Vagina (tissue), 2 donors: ENCODE results near the gene MGAT5. TPM values are rescaled to one million over a fixed set of nuclear protein-coding genes. Genes with fewer than 3 reads are reported as not detected.

Experiments
- DNase-seq, 2 donors: peaks; one replicate each; pipeline ENCODE4 v3.0.0-alpha.2; 2017; ENCODE audit errors: extremely low spot score in 2 of 2
- H3K27ac ChIP-seq: fragments of 200-600 bp; sonication (generic); one replicate; pipeline ENCODE4 v1.5.1; 2019
- H3K27me3 ChIP-seq: fragments of 200-600 bp; sonication (generic); one replicate; pipeline ENCODE4 v1.5.1; 2019
- H3K36me3 ChIP-seq, 2 donors: fragments of 200-600 bp; sonication (generic); one replicate each; pipeline ENCODE4 v1.5.1; 2017 to 2019
- H3K4me1 ChIP-seq: fragments of 200-600 bp; sonication (generic); one replicate; pipeline ENCODE4 v1.5.1; 2019
- H3K4me3 ChIP-seq, 2 donors: fragments of 200-600 bp; sonication (generic); 1 replicate in 1 of 2; 2 replicates in 1 of 2; pipeline ENCODE4 v1.5.1; 2016 to 2019
- H3K9me3 ChIP-seq: fragments of 200-600 bp; sonication (generic); one replicate; pipeline ENCODE4 v1.5.1; 2019
- CTCF ChIP-seq, 3 experiments: fragments of 450-650 bp in 2 of 3; fragments of 200-600 bp in 1 of 3; sonication (generic) in 1 of 3; IDR thresholded peaks; one replicate each; pipeline ENCODE4 v1.5.1; 2017 to 2019; ENCODE audit warnings: antibody characterized with exemption in 3 of 3, mild to moderate bottlenecking in 2 of 3, moderate library complexity in 2 of 3
- POLR2A ChIP-seq, 2 donors: fragments of 450-650 bp; IDR thresholded peaks; one replicate each; pipeline ENCODE4 v1.6.1; 2017; ENCODE audit warnings: antibody characterized with exemption in 2 of 2, mild to moderate bottlenecking in 2 of 2, moderate library complexity in 2 of 2
- POLR2AphosphoS5 ChIP-seq, 2 donors: sonication (generic); formaldehyde crosslinking; IDR thresholded peaks; one replicate each; pipeline ENCODE4 v1.9.0; 2017; ENCODE audit warnings: antibody characterized with exemption in 2 of 2, mild to moderate bottlenecking in 2 of 2, low read depth in 1 of 2; ENCODE audit not compliant: insufficient read depth in 1 of 2
- intact Hi-C: fragments of 100-400 bp; cut with DNase I; formaldehyde crosslinking; loops from one replicate; pipeline ENCODE4 v1.15.1; 2023
- total RNA-seq: library from RNA; depleted of rRNA; stranded (reverse); fragments of >200 nt; gene quantifications from one replicate; pipeline ENCODE4 v1.2.3, GENCODE V29; 2016

The MGAT5 gene
- total RNA-seq, 1 donor from 2014 or later: 16.7 TPM

GRCh38 chr2:134335601-134336000 lies 81.7 kb downstream of the MGAT5 start:
- H3K9me3 ChIP-seq: no peaks in the 10 kb centered on the region
- no peaks in the 10 kb centered on the region for H3K4me1 ChIP-seq
- no peaks in the 10 kb centered on the region for H3K27me3 ChIP-seq
- H3K27ac ChIP-seq: no peak overlapping the region
- DNase-seq: no peak
- H3K36me3 ChIP-seq: no peaks in the 10 kb centered on the region
- H3K4me3 ChIP-seq: no peak overlapping the region
- TF ChIP-seq POLR2AphosphoS5 (IDR thresholded peaks at IDR 0.05; ENCODE audit: insufficient read depth in 1 of 2, low read depth in 1 of 2): no peak
- no peak for TF ChIP-seq CTCF (IDR thresholded peaks at IDR 0.05)
- no peak for TF ChIP-seq POLR2A (IDR thresholded peaks at IDR 0.05)
- intact Hi-C loops: no loop called here

GRCh38 chr2:134336352-134336751 lies 82.5 kb downstream of the MGAT5 start:
- no peaks in the 10 kb centered on the region for H3K9me3 ChIP-seq
- no peaks in the 10 kb centered on the region for H3K36me3 ChIP-seq
- no peaks in the 10 kb centered on the region for H3K27me3 ChIP-seq
- no peak overlapping the region for H3K4me3 ChIP-seq
- no peak for DNase-seq
- H3K27ac ChIP-seq: no peak overlapping the region
- no peak for TF ChIP-seq CTCF (IDR thresholded peaks at IDR 0.05)
- TF ChIP-seq POLR2A (IDR thresholded peaks at IDR 0.05): no peak
- no peak for TF ChIP-seq POLR2AphosphoS5 (IDR thresholded peaks at IDR 0.05; ENCODE audit: insufficient read depth in 1 of 2, low read depth in 1 of 2)
- intact Hi-C loops: no loop called here
- no peaks in the 10 kb centered on the region for H3K4me1 ChIP-seq

- DNase-seq: no peak
- Histone ChIP-seq H3K27ac (no peak overlapping the region), H3K27me3 (no peaks in the 10 kb centered on the region), H3K4me3 (no peak overlapping the region), H3K4me1 (no peaks in the 10 kb centered on the region), H3K9me3 (no peaks in the 10 kb centered on the region), H3K36me3 (no peaks in the 10 kb centered on the region)
- intact Hi-C loops: no loop called here
- TF ChIP-seq CTCF (IDR thresholded peaks at IDR 0.05) (no peak), POLR2AphosphoS5 (IDR thresholded peaks at IDR 0.05; ENCODE audit: insufficient read depth in 1 of 2, low read depth in 1 of 2) (no peak), POLR2A (IDR thresholded peaks at IDR 0.05) (no peak)
These were observed 83.0 kb downstream of the MGAT5 start for GRCh38 chr2:134336921-134337320.

GRCh38 chr2:134337631-134338030 lies 83.8 kb downstream of the MGAT5 start:
- DNase-seq: no peak
- intact Hi-C loops: no loop called here
- H3K27me3 ChIP-seq: no peaks in the 10 kb centered on the region
- H3K36me3 ChIP-seq: no peaks in the 10 kb centered on the region
- TF ChIP-seq POLR2A (IDR thresholded peaks at IDR 0.05) (no peak), CTCF (IDR thresholded peaks at IDR 0.05) (no peak), POLR2AphosphoS5 (IDR thresholded peaks at IDR 0.05; ENCODE audit: insufficient read depth in 1 of 2, low read depth in 1 of 2) (no peak)
- H3K9me3 ChIP-seq: no peaks in the 10 kb centered on the region
- H3K4me3 ChIP-seq: no peak overlapping the region
- H3K27ac ChIP-seq: no peak overlapping the region
- H3K4me1 ChIP-seq: no peaks in the 10 kb centered on the region

- H3K9me3 ChIP-seq: no peaks in the 10 kb centered on the region
- DNase-seq: no peak
- intact Hi-C loops: no loop called here
- H3K4me1 ChIP-seq: no peaks in the 10 kb centered on the region
- TF ChIP-seq POLR2AphosphoS5 (IDR thresholded peaks at IDR 0.05; ENCODE audit: insufficient read depth in 1 of 2, low read depth in 1 of 2) (no peak), POLR2A (IDR thresholded peaks at IDR 0.05) (no peak), CTCF (IDR thresholded peaks at IDR 0.05) (no peak)
- H3K27me3 ChIP-seq: no peaks in the 10 kb centered on the region
- H3K27ac ChIP-seq: no peak overlapping the region
- no peaks in the 10 kb centered on the region for H3K36me3 ChIP-seq
- H3K4me3 ChIP-seq: no peak overlapping the region
These were observed 84.3 kb downstream of the MGAT5 start for GRCh38 chr2:134338208-134338607.
